H1 (cell line): ENCODE data around the gene RPS6KB2.

ENCODE experiments used
- CTCF ChIP-seq, 3 experiments: IDR thresholded peaks; 1 replicate in 2 of 3; 2 replicates in 1 of 3; pipeline versions ENCODE4 v1.5.1 to v1.6.1; 2011; ENCODE audit warnings: low read length in 3 of 3, mild to moderate bottlenecking in 3 of 3, inconsistent platforms in 2 of 3, low read depth in 1 of 3, moderate library complexity in 1 of 3; ENCODE audit not compliant: insufficient read depth in 1 of 3; ENCODE audit errors: control extremely low read depth in 1 of 3
- EZH2 ChIP-seq: fragments of 200-600 bp; sonication (generic); IDR thresholded peaks from 2 replicates; pipeline ENCODE4 v1.7.1; 2012; ENCODE audit warnings: low read depth, mild to moderate bottlenecking, moderate library complexity, low read length, inconsistent platforms; ENCODE audit not compliant: severe bottlenecking
- RAD21 ChIP-seq, 2 experiments: IDR thresholded peaks in 1 of 2; conservative IDR thresholded peaks in 1 of 2; 2 replicates each; pipeline ENCODE4 v1.6.1; 2011; ENCODE audit warnings: low read depth in 2 of 2, low read length in 2 of 2, improper control_type of control experiment in 1 of 2, inconsistent platforms in 1 of 2, mild to moderate bottlenecking in 1 of 2, moderate library complexity in 1 of 2
- TF ChIP-seq, protein P1 (sequence below): fragments of 300-600 bp; sonication (generic); IDR thresholded peaks from 2 replicates; pipeline ENCODE4 v1.7.1; 2012; ENCODE audit warnings: low read length, moderate library complexity, mild to moderate bottlenecking, inconsistent platforms; ENCODE audit not compliant: insufficient replicate concordance

- TF ChIP-seq RAD21 (IDR thresholded peaks at IDR 0.05 in 1 of 2, conservative IDR thresholded peaks at IDR 0.05 in 1 of 2; ENCODE audit: low read depth in 2 of 2, low read length in 2 of 2) (no peak), CTCF (IDR thresholded peaks at IDR 0.05; ENCODE audit: control extremely low read depth in 1 of 3, insufficient read depth in 1 of 3, low read depth in 1 of 3, low read length in 3 of 3) (no peak), EZH2 (no peak)
- TF ChIP-seq, protein P1, sequence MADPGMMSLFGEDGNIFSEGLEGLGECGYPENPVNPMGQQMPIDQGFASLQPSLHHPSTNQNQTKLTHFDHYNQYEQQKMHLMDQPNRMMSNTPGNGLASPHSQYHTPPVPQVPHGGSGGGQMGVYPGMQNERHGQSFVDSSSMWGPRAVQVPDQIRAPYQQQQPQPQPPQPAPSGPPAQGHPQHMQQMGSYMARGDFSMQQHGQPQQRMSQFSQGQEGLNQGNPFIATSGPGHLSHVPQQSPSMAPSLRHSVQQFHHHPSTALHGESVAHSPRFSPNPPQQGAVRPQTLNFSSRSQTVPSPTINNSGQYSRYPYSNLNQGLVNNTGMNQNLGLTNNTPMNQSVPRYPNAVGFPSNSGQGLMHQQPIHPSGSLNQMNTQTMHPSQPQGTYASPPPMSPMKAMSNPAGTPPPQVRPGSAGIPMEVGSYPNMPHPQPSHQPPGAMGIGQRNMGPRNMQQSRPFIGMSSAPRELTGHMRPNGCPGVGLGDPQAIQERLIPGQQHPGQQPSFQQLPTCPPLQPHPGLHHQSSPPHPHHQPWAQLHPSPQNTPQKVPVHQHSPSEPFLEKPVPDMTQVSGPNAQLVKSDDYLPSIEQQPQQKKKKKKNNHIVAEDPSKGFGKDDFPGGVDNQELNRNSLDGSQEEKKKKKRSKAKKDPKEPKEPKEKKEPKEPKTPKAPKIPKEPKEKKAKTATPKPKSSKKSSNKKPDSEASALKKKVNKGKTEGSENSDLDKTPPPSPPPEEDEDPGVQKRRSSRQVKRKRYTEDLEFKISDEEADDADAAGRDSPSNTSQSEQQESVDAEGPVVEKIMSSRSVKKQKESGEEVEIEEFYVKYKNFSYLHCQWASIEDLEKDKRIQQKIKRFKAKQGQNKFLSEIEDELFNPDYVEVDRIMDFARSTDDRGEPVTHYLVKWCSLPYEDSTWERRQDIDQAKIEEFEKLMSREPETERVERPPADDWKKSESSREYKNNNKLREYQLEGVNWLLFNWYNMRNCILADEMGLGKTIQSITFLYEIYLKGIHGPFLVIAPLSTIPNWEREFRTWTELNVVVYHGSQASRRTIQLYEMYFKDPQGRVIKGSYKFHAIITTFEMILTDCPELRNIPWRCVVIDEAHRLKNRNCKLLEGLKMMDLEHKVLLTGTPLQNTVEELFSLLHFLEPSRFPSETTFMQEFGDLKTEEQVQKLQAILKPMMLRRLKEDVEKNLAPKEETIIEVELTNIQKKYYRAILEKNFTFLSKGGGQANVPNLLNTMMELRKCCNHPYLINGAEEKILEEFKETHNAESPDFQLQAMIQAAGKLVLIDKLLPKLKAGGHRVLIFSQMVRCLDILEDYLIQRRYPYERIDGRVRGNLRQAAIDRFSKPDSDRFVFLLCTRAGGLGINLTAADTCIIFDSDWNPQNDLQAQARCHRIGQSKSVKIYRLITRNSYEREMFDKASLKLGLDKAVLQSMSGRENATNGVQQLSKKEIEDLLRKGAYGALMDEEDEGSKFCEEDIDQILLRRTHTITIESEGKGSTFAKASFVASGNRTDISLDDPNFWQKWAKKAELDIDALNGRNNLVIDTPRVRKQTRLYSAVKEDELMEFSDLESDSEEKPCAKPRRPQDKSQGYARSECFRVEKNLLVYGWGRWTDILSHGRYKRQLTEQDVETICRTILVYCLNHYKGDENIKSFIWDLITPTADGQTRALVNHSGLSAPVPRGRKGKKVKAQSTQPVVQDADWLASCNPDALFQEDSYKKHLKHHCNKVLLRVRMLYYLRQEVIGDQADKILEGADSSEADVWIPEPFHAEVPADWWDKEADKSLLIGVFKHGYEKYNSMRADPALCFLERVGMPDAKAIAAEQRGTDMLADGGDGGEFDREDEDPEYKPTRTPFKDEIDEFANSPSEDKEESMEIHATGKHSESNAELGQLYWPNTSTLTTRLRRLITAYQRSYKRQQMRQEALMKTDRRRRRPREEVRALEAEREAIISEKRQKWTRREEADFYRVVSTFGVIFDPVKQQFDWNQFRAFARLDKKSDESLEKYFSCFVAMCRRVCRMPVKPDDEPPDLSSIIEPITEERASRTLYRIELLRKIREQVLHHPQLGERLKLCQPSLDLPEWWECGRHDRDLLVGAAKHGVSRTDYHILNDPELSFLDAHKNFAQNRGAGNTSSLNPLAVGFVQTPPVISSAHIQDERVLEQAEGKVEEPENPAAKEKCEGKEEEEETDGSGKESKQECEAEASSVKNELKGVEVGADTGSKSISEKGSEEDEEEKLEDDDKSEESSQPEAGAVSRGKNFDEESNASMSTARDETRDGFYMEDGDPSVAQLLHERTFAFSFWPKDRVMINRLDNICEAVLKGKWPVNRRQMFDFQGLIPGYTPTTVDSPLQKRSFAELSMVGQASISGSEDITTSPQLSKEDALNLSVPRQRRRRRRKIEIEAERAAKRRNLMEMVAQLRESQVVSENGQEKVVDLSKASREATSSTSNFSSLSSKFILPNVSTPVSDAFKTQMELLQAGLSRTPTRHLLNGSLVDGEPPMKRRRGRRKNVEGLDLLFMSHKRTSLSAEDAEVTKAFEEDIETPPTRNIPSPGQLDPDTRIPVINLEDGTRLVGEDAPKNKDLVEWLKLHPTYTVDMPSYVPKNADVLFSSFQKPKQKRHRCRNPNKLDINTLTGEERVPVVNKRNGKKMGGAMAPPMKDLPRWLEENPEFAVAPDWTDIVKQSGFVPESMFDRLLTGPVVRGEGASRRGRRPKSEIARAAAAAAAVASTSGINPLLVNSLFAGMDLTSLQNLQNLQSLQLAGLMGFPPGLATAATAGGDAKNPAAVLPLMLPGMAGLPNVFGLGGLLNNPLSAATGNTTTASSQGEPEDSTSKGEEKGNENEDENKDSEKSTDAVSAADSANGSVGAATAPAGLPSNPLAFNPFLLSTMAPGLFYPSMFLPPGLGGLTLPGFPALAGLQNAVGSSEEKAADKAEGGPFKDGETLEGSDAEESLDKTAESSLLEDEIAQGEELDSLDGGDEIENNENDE = no peak
These were observed 26.8 kb downstream of the RPS6KB2 start, which contains the start of gene CABP4 for GRCh38 chr11:67455054-67455453.
